NCI-H524 (cell line): ENCODE measurements around the gene CAPN1.
"Not testable (repeated sequence)": the region's sequence is repeated elsewhere in the genome, so short reads cannot be mapped to it uniquely, and the experiment has no call there.

Experiments used
- DNase-seq, 2 experiments: peaks; one replicate each; lab custom pipeline; 2025; lab: John Stamatoyannopoulos, UW

Gene CAPN1

DNA sequence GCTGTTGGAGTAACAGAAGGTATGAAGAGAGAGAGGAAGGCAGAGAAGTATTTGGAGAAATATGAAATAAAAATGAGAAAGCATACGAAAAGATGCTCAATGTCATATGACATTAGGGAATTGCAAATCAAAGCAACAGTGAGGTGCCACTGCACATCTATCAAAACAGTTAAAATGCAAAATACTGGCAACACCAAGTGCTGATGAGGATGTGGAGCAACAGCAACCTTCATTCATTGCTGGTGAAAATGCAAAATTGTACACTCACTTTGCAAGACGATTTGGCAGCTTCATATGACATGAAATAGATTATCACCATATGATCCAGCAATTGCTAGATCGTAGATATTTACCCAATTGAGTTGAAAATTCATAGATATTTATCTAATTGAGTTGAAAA is 21.1 kb upstream of the CAPN1 start:
- no peak for DNase-seq

DNA sequence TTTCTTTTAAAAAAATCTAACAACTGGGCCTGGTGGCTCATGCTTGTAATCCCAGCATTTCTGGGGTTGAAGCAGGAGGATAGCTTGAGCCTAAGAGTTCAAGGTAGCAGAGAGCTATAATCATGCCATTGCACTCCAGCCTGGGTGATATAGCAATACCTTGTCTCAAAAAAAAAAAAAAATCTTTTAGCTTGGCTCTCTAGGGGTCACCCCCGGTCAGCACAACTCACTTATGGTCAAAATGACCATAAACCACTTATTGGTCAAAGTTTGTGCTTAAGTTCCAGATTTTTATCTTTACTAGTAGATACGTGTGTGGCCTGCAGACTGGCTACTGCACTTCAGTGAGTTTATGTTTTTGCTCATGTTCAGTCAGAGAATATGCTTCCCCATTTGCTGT is 18.0 kb upstream of the CAPN1 start:
- DNase-seq: no peak

GRCh38 chr11:65165410-65166317 is 16.1 kb upstream of the CAPN1 start:
- DNase-seq: no peak

GRCh38 chr11:65166893-65167292 is 14.8 kb upstream of the CAPN1 start:
- DNase-seq: no peak

DNA sequence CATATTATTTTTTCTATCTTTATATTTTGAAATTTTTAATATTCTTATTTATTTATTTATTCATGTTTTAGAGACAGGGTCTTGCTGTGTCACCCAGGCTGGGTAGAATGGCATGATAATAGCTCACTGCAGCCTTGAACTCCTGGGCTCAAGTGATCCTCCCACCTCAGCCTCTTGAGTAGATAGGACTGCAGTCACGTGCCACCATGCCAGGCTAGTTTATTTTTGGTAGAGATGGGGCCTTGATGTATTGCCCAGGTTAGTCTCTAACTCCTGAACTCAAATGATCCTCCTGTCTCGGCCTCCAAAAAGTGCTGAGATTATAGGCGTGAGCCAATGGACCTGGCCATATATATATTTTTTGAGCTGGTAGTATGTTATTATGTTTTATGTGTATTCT is 14.1 kb upstream of the CAPN1 start:
- DNase-seq: no peak

GRCh38 chr11:65169164-65169641 is 12.5 kb upstream of the CAPN1 start:
- DNase-seq: no peak

GRCh38 chr11:65170058-65170534 is 11.6 kb upstream of the CAPN1 start, which contains the start of gene SPDYC:
Gene SPDYC (plus strand): TSS chr11:65170233. CDS start chr11:65171358, 1,125 bp downstream.
- no peak for DNase-seq

DNA sequence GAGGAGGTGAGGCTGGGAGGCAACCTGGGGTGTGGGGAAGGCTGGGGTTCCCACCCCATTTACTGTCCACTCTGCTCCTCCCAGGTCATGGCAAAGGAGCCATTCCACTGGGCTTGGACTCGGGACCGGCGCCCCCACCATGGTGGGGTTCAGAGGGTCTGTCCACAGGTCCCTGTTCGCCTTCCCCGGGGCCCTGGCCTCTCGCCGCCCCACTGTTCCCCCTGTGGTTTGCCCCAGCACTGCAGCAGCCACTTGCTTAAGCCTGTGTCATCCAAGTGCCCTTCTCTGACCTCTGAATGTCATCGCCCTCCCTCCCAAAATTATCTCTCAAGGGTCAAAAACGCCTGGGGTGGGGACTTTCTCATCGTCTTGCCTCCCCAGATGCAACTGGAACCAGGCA is 9.1 kb upstream of the CAPN1 start:
- DNase-seq: no peak

GRCh38 chr11:65174571-65175010 is 7.1 kb upstream of the CAPN1 start:
- not testable (repeated sequence) for DNase-seq

DNA sequence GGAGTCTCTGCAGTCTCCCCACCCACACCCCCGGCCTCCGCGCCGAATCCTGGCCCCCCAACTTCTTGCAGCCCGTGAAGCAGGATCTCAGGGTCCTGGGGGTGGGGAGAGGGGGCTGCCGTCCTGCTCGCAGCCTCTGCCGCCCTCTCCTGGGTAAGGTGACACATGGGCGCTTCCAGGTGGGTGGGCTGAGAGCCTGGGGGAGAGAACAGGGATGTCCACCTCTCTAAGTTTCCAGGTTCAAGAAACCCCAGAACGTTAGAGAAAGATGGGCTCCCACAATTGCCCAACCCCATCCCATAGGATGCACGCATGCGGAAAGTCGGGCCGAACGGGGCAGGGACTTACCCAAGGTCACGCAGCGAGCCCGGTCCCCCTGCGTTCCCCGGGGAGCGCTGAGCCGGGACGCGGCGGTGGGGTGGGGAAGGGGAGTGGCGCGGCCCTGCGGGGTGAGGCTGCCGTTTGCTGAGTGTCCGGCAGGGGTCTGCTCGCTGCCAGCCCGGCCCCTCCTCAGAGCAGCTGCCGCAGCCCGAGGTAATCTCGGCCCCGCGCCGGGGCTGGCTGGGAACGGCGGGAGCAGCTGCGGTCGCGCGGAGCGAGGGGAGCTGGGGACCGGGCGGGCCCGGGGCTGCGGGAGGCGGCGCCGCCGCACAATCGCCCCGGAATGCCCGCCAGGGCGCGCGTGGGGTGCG is 705 bp upstream of the CAPN1 start:
- DNase-seq: peak; percentile 12 to 57

GRCh38 chr11:65182258-65183170 is 786 bp downstream of the CAPN1 start:
- DNase-seq: no peak

GRCh38 chr11:65183201-65183891 is 1.6 kb downstream of the CAPN1 start:
- DNase-seq: no peak

GRCh38 chr11:65184146-65184545 is 2.4 kb downstream of the CAPN1 start:
- DNase-seq: no peak

DNA sequence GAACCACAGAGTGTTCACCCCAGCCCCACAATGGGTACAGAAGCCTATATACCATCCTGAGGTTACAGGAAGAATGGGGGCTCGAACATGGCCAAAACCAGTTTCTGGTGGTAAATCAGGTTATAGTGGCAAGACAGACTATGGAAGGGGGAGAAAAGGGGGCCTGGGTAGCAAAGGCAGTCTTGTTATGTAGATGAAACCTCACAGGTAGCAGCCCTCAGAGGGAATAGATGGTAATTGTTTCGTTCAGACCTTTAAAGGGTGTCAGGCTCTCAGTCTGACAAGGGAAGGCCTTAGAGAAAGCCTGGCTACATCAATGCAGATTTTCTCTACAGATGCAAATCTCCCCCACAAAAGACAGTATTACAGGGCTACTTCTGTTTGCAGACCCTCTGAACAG is 3.4 kb downstream of the CAPN1 start:
- DNase-seq: no peak

GRCh38 chr11:65185869-65186341 is 4.2 kb downstream of the CAPN1 start:
- no peak for DNase-seq

DNA sequence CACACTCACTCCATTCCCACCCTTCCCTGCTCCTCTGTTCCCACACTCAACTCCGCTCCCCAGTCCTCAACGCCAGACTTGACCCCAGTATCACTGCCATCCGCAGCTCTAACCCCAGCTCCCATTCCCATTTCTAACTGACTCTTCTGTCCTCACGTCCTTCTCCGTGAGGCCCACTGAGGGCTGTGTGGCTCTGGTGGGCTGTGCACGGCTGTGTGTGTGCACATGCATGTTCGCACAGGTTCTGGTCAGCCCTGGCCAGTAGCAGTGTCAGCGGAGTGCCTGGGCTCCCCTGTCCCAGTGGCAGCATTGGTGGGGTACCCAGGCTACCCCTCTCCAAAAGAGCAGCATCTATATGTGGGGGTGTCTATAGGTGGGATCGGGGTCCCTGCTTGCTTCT is 5.0 kb downstream of the CAPN1 start:
- no peak for DNase-seq

DNA sequence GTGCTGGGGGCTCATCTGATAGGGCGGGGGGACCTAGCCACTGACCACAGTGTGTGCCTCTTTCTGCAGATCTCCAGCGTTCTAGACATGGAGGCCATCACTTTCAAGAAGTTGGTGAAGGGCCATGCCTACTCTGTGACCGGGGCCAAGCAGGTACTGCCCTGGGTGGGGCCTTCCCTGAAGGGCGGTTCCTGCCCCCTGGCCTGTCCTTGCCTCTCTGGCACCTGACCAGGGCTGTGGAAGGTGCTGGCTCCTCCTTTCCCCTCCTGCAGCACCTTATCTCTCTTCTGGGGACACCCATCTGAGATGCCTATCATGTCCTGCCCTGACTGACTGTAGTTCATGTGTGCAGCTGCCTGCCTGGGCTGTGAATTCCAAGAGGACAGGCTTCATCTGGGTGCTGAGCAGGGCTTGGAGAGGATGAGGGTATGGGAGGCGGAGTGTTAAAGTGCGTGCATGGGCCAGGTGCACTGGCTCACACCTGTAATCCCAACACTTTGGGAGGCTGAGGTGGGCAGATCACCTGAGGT is 5.5 kb downstream of the CAPN1 start:
- no peak for DNase-seq

DNA sequence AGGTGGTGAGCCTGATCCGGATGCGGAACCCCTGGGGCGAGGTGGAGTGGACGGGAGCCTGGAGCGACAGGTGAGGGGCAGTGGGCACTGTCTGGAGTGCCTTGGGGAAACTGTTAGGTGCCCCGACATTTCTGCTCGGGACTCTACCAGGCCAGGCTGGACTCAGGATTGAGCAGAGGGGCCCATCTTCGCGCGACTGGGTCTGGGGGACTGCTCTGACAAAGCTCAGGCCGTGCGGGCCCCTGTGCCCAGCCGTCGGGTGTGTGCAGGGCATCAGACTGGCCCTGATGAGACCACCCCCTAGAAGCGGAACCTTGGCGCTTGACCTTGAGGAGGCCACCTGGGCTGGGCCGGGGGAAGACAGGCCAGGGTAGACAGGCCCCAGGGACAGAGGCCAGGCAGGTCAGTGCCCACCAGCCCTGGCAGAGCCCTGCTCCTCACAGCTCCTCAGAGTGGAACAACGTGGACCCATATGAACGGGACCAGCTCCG is 6.3 kb downstream of the CAPN1 start:
- DNase-seq: no peak

- DNase-seq: no peak
Measured at GRCh38 chr11:65188486-65188885, 6.8 kb downstream of the CAPN1 start.

DNA sequence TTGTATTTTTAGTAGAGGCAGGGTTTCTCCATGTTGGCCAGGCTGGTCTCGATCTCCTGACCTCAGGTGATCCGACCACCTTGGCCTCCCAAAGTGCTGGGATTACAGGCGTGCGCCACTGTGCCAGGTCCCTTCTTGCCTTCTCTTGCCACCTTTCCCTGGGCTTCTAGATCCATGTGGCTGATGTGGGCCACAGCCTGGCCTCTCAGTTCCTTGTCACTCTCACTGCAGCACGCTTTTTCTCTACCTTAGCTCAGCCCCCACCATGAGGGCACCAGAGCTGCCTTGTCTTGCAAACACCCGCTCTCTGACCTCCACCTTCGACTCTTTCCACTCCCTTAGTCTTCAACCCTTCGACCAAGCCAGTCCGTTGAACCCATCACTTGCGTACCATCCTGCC is 7.5 kb downstream of the CAPN1 start:
- no peak for DNase-seq

DNA sequence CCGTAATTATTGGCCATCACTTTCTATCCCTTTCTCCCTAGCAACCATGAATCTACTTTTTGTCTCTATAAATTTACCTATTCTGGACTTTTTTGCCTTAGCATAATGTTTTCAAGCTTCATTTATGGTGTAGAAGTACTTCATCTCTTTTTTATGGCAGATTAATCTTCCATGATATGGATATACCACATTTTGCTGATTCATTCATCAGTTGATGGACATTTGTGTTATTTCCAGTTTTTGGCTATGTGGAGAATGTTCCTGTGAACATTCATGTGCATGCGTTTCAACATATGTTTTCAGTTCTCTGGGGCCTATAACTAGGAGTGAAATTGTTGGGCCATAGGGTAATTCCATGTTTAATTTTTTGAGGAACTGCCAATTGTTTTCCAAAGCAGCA is 12.8 kb downstream of the CAPN1 start:
- DNase-seq: no peak
